Dedifferentiated amniotic fluid mesenchymal stem cell (primary cell): Measurements from ENCODE around the gene NTN5.
"Not testable (repeated sequence)": the region's sequence is repeated elsewhere in the genome, so short reads cannot be mapped to it uniquely, and the experiment has no call there.

Source experiments
- DNase-seq: peaks from one replicate; pipeline ENCODE4 v3.0.0-alpha.2; 2016; ENCODE audit errors: extremely low spot score

The NTN5 gene

GRCh38 chr19:48698046-48698445, 25.2 kb upstream of the NTN5 start:
- peak; percentile 22 for DNase-seq

GRCh38 chr19:48696353-48697010, 23.7 kb upstream of the NTN5 start:
- no peak for DNase-seq

- no peak for DNase-seq
Measured at GRCh38 chr19:48695743-48696352, 23.0 kb upstream of the NTN5 start, which contains the start of gene FUT2. FUT2 (plus strand) TSS chr19:48695971; CDS start chr19:48702957, 6,986 bp downstream.

GRCh38 chr19:48693629-48694028, 20.8 kb upstream of the NTN5 start:
- DNase-seq = not testable (repeated sequence)

- DNase-seq = no peak
Measured at GRCh38 chr19:48689449-48689848, 16.6 kb upstream of the NTN5 start.

DNA sequence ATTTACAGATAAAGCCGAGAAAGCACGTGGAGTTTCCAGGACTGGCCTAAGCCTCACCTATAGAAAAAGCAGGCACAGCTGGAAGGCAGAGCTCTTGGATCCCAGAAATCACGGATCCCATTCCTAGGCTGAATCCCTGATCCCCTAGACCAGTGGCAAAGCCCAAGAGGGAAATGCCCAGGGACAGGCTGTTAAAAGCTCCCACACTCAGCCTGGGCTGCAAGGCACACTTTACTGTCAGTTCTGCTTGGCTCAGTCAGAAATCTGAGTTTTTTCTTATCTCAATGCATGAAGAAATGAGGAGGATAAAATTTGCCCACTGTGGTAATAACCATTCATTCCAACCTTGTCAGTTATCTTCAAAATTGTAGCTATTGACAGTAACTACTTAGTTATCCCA, 15.0 kb upstream of the NTN5 start:
- no peak for DNase-seq

- not testable (repeated sequence) for DNase-seq
Measured at GRCh38 chr19:48686637-48687036, 13.8 kb upstream of the NTN5 start.

- no peak for DNase-seq
Measured at GRCh38 chr19:48686088-48686487, 13.3 kb upstream of the NTN5 start.

GRCh38 chr19:48685583-48685982, 12.8 kb upstream of the NTN5 start:
- no peak for DNase-seq

- no peak for DNase-seq
Measured at GRCh38 chr19:48683349-48683748, 10.5 kb upstream of the NTN5 start.

GRCh38 chr19:48681127-48681470, 8.3 kb upstream of the NTN5 start:
- peak; percentile 17 for DNase-seq

GRCh38 chr19:48680436-48681126, 7.8 kb upstream of the NTN5 start:
- DNase-seq = no peak

GRCh38 chr19:48680006-48680405, 7.2 kb upstream of the NTN5 start:
- not testable (repeated sequence) for DNase-seq

DNA sequence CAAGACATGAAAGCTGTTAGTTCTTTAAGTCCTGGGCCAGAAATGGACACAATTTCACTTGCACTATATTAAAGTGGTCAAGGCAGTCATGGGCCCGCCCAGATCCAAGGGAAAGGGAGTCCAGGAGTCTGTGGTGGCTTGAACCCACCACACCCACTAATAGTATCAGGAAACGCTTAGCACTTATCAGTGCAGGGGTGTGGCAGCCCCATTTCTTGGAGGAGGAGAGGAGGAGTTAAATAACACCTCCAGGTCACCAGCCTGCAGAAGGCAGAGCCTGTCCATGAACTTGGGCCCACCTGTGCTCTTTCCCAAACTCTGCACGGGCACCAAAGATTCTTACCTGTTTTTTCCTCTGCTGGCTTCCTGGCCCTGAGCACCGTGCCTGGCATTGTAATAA, 5.4 kb upstream of the NTN5 start:
- DNase-seq = no peak

- no peak for DNase-seq
Measured at GRCh38 chr19:48676887-48677286, 4.1 kb upstream of the NTN5 start.

GRCh38 chr19:48676487-48676886, 3.7 kb upstream of the NTN5 start:
- no peak for DNase-seq

DNA sequence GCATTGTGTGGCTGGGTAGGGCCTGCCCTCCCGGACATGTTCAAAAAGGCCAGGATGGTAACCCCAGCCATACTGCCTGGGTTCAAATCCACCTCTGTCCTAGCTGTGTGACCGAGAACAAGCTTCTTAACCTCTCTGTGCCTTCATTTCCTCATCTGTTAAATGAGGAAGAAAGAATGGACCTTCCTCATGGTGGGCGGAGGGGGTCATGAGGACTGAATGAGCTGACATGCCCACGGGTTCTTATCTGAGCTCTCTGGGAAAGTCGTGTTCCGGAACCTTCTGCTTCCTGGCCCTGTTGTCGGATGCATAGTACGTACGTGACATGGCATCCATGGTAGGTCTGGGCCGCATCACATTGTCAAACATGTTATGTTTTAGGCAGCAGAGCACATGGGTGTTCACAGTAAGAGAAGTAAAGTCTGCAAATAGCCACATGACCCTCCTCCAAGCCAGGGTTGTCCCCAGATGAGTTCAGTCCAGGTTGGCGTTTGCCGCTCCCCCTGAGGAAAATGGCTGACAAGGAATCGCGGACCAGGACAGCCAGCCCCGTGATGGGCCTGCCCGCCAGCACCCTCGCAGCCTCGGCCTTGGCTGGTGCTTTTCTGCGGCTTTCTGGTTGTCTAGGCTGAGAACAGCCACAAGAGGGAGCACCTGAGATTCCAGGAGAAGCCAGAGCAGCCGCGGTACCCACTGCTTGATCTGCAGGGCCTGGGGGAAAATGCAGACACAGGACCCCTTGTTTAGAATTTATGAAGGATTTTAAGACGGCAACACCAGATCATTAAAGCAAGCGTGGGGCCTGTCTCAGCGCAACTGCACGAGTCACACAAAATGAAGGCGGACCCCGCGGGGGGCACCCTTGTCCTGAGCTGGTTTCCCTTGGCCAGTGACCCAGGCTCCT, 2.4 kb upstream of the NTN5 start:
- peak; percentile 82 for DNase-seq

- no peak for DNase-seq
Measured at GRCh38 chr19:48674216-48674809, 1.5 kb upstream of the NTN5 start.

GRCh38 chr19:48673436-48674100, 751 bp upstream of the NTN5 start:
- DNase-seq = no peak

- DNase-seq = no peak
Measured at GRCh38 chr19:48671446-48671995, 1.3 kb downstream of the NTN5 start.
